NCI-H146 treated with DMSO at 0.1 percent for 48 hours (cell line): ENCODE measurements around the gene CYP3A4.
"Not testable (repeated sequence)": the region's sequence is repeated elsewhere in the genome, so short reads cannot be mapped to it uniquely, and the experiment has no call there.

ENCODE experiments used
- DNase-seq: peaks from one replicate; lab custom pipeline; 2025; ENCODE audit not compliant: unreplicated experiment; lab: John Stamatoyannopoulos, UW

Gene CYP3A4

DNA sequence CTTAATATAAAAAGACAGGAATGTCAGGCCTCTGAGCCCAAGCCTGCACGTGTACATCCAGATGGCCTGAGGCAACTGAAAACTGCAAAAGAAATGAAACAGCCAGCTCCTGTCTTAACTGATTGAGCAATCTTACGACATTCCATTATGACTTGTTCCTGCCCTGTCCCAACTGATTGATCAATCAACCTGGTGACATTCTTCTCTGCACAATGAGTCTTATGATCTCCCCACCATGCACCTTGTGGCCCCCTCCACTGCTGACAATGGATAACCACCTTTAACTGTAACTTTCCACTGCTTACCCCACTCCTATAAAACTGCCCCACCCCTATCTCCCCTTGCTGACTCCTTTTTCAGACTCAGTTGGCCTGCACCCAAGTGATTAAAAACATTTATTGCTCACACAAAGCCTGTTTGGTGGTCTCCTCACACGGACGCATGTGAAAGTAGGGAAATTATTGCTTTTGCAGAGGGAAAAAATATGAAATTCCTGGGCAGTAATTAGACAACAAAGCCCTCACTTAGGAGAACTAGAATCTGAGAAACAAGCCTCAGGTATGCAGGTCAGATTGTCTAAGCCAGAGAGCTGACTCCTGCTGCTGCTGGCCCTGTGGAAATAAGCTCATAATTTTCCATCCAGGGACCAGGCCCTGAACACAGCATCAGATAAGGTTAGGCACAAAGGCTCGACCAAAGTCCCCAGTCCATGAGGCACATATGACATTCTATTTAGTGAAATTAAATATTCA, 54.3 kb downstream of the CYP3A4 start:
- DNase-seq, result no peak

DNA sequence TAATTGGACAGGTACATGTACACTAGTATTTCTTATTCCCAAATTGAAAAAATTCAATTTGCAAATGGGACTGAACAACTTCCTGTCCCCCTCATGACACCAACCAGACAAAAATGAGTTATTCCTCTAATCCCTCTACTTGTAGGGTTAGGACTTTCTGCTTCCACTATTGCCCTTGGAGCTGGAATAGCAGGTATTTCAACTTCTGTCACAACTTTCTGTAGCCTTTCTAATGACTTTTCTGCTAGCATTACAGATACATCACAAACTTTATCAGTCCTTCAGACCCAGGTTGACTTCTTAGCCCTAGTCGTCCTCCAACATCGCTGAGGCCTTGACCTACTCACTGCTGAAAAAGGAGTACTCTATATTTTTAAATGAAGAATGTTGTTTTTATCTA, 55.4 kb downstream of the CYP3A4 start:
- no peak for DNase-seq

DNA sequence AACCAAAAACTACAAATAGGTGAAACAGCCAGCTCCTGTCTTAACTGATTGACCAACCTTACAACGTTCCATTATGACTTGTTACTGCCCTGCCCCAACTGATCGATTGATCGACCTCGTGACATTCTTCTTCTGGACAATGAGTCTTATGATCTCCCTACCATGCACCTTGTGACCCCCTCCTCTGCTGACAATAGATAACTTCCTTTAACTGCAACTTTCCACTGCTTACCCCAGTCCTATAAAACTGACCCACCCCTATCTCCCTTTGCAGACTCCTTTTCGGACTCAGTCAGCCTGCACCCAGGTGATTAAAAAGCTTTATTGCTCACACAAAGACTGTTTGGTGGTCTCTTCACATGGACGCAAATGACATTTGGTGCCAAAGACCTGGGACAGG, 60.8 kb downstream of the CYP3A4 start:
- not testable (repeated sequence) for DNase-seq

DNA sequence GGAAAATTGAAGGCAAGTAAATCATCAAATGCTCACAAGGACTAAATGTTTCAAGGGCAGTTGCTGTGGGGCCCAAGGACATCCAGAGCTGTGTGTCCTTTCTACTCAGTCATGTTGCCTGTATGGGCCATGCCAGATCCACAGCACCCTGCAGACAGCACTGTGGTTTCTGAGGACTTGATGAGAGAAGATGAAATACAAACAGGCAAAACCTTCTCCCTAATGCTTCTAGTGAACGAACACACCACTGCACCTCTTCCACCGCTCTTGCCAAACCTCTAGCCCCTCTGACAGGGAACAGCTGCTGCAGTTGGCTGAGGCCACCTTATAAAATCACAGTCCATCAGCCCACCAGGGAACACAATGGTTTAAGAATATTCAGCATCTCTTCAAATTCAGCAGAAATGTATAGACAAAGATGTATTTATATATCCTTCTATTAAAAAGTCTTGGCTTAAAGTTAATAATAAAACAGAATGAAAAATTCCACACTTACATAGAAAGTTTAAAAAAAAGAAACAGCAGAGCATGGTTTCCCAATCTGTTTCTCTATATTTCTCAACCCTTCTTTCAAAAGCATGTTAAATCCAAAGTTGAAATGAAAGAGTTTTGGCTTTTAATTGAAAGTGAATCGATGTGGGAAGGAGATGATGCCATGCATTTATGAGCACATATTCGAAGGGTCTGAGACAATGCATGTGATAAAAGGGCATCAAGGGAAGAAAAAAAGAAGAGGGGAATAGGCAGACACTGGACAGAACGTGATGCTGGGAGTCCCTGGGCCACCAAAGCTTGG, 63.0 kb downstream of the CYP3A4 start:
- no peak for DNase-seq

DNA sequence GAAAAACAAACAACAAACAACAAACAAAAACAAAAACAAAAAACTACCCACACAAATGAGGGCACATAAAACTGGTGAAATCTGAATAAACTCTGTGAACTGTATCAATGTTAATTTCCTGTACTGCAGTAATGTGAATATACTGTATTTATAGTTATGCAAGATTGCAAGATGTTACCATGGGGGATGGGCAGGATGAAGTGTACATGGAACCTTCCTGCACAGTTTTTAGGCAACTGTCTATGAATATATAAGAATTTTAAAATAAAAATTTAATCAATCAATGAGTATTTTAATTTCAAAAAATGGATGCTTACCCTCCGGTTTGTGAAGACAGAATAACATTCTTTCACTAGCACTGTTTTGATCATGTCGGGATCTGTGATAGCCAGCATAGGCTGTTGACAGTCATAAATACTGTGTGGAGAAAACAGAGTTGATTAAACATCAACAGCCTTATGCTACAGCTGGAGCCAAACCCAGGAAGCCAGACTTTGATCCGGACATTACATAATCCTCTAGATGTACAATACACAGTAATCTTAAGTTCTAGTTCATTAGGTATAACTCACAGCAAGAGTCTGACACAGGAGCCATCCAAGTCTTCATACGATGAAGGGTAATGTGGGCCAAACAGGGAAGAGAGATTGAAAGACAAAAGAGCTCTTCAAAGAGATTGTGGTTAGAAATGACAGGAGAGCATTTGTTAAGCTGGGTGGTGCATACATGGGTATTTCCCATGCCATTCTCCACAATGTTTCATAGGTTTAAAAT, 63.8 kb downstream of the CYP3A4 start:
- no peak for DNase-seq

DNA sequence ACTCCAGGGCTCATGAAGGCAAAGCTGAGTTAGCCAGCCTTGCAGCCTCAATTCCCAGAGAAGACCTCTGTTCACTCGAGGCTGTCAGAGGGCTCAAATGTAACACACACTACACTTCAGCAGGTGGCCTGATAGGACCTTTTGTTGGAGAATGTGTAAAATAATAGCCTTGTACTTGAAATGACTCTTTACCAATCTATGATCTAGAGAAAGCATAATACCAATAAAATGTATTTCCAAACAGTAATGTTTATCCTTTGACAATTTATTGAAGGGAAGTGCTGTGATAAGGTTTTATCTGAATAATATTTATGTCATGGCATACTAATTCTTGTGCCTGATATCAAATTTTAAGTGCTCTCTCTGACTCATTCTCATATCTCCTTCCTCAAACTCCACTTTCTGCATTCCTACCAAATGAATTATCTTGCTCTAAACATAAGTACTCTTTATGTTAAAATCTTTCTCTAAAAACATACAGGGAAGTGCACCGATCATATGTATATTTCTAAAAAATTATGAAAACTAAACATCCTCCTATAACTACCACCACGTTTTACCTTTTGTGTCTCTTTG, 69.9 kb downstream of the CYP3A4 start:
- DNase-seq, result peak; percentile 4

DNA sequence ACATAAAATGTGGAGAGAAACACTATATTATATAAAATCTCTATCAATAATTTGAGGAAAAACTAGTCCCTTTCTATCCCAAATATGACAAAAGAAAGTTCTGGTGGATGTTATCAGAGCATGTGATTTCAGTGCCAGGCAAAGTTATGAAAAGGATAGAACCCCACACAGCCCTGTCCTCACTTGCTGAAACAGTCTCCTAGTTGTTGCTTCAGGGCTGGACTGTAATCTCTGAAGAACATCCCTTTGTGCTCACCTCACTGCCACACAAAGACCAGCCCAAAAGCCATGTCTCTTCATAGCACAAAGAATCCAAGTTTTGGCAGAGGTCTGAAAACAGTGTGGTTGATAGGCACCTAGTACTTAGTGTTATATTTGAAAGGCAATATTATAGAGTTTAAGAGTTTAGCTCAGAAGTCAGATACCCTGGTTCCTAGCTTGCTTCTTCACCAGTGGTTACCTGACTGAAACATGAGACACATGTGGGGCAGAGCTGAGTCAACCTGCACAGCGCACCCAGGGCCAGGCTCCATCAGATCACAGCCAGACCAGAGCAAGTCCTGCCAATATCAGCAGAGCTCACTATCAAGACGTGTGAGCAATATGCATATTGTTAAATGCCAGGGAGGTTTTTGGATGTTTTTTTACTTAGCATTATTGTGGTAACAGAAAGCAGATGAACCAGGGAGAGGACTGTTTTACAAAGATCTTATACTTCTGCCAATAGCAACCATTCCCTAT, 74.0 kb downstream of the CYP3A4 start:
- no peak for DNase-seq

DNA sequence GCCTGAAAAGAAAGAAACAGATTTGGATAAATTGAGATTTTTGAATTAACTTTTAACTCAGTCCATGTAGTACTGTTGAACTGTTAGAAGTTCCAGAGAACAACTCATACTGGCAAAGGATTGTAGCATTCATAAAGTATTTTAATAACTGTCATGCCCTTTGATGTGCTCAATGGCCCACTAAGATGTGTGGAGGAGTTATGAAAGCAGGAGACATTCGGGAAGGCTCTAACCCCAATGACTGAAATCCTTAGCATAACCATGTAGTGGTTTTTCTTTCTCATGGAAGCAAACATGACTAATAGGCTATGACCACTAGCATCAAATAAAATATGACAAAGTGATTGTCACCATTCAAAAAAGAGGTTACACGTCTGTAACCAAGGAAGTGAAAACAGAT, 74.7 kb downstream of the CYP3A4 start:
- no peak for DNase-seq

DNA sequence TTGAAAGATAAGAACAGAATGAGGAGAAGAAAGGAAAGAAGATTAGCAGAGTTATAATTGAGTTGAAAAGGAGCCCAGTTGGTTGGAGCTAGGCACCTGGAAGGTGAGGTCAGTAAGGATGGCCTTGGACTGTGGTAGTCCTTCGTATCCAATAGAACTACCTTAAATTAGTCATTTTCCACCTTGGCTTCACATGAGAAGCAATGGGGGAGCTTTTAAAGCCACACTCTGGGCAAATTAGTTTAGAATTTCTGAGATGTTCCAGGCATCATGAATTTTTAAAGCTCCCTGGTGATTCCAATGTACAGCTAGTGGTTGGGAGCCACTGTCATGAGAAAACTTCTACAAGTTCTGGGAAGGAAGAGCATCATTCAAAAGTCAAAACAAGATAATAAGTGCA, 76.9 kb downstream of the CYP3A4 start:
- DNase-seq, result no peak
